GM12878 (cell line): ENCODE measurements around the gene C5AR2. TPM values are rescaled to one million over a fixed set of nuclear protein-coding genes. Genes with fewer than 3 reads are reported as not detected.

ENCODE experiments used
- MAX ChIP-seq: IDR thresholded peaks from 2 replicates; pipeline ENCODE4 v1.6.1; 2012; ENCODE audit warnings: low read depth, low read length, improper control_type of control experiment
- RAD51 ChIP-seq: fragments of 450-650 bp; IDR thresholded peaks from 2 replicates; pipeline ENCODE4 v1.6.1; 2016; ENCODE audit warnings: moderate library complexity, mild to moderate bottlenecking, inconsistent platforms
- RB1 ChIP-seq: fragments of 450-650 bp; formaldehyde crosslinking; IDR thresholded peaks from 2 replicates; pipeline ENCODE4 v1.6.1; 2017; ENCODE audit warnings: mild to moderate bottlenecking, borderline replicate concordance
- RELB ChIP-seq: fragments of 450-650 bp; IDR thresholded peaks from 2 replicates; pipeline ENCODE4 v1.6.1; 2017; ENCODE audit warnings: low read depth, mild to moderate bottlenecking, moderate library complexity
- SKIL ChIP-seq: fragments of 450-650 bp; IDR thresholded peaks from 2 replicates; pipeline ENCODE4 v1.6.1; 2017; ENCODE audit warnings: mild to moderate bottlenecking, low read depth, inconsistent platforms; ENCODE audit not compliant: poor library complexity, severe bottlenecking
- SMARCA5 ChIP-seq: fragments of 450-650 bp; IDR thresholded peaks from 2 replicates; pipeline ENCODE4 v1.6.1; 2017; ENCODE audit warnings: mild to moderate bottlenecking
- ZNF217 ChIP-seq: fragments of 450-650 bp; IDR thresholded peaks from 2 replicates; pipeline ENCODE4 v1.6.1; 2017; ENCODE audit warnings: antibody characterized with exemption, mild to moderate bottlenecking
- ZNF687 ChIP-seq: fragments of 450-650 bp; IDR thresholded peaks from 2 replicates; pipeline ENCODE4 v1.6.1; 2017; ENCODE audit warnings: mild to moderate bottlenecking, moderate library complexity
- polyA plus RNA-seq, 11 experiments: library from polyadenylated mRNA; depleted of rRNA in 4 of 11; unstranded in 6 of 11; stranded (reverse) in 5 of 11; fragments of >200 nt; fragmentation: Nextera tagmentation in 4 of 11; fragmentation: Illumina TruSeq in 1 of 11; extraction: Ambion mirVana in 4 of 11; extraction: Trizol in 1 of 11; gene quantifications; 1 replicate in 1 of 11; 2 replicates in 10 of 11; pipeline versions ENCODE4 v1.2.1 to v1.2.3, GENCODE V29; 2011 to 2016; ENCODE audit warnings: inconsistent platforms in 2 of 11, missing spikeins in 2 of 11, low read depth in 1 of 11
- total RNA-seq, 4 experiments: library from RNA; depleted of rRNA in 3 of 4; stranded (reverse); fragments of >200 nt in 3 of 4; fragmentation: Illumina TruSeq in 1 of 4; extraction: Trizol in 1 of 4; gene quantifications; 2 replicates each; pipeline versions ENCODE4 v1.2.1 to v1.2.3, GENCODE V29; 2013 to 2021

Gene C5AR2
- total and polyA plus RNA-seq, 10 of the 15 experiments (the other 5 are each of a cell fraction or from before 2014, with no cell fraction given), result 0.01 TPM; not detected in 9

- peak; percentile 94 for TF ChIP-seq ZNF687
- TF ChIP-seq RAD51, result peak; percentile 18; the same call in 1 of the 2 replicates
- TF ChIP-seq ZNF217, result peak; percentile 55; the same call in 1 of the 2 replicates
- peak; percentile 18 for TF ChIP-seq SKIL
- 0 out of 2 replicates have a peak, but pooled peaks have one; percentile 41 for TF ChIP-seq MAX
- peak; percentile 51; the same call in 1 of the 2 replicates for TF ChIP-seq RB1
- peak; percentile 63; the same call in 1 of the 2 replicates for TF ChIP-seq SMARCA5
- TF ChIP-seq RELB, result peak; percentile 91
Measured at GRCh38 chr19:47305309-47305751, 26.6 kb upstream of the C5AR2 start (continued).
